OCI-LY7 (cell line): ENCODE measurements around the gene KRT79.

ENCODE experiments used
- EZH2phosphoT487 ChIP-seq: fragments of 200-600 bp; sonication (generic); IDR thresholded peaks from 2 replicates; pipeline ENCODE4 v1.6.1; 2018; ENCODE audit warnings: low read depth, borderline replicate concordance, mild to moderate bottlenecking, mixed run types, antibody characterized with exemption, low read length, moderate library complexity, mixed read lengths
- TF ChIP-seq, protein P1 (sequence below): fragments of 200-600 bp; sonication (generic); conservative IDR thresholded peaks from 2 replicates; pipeline ENCODE4 v1.5.1; 2014; ENCODE audit warnings: mild to moderate bottlenecking, antibody characterized with exemption, low read length, moderate library complexity, mixed read lengths

GRCh38 chr12:52819731-52820510 lies 14.2 kb downstream of the KRT79 start:
- TF ChIP-seq, protein P1, sequence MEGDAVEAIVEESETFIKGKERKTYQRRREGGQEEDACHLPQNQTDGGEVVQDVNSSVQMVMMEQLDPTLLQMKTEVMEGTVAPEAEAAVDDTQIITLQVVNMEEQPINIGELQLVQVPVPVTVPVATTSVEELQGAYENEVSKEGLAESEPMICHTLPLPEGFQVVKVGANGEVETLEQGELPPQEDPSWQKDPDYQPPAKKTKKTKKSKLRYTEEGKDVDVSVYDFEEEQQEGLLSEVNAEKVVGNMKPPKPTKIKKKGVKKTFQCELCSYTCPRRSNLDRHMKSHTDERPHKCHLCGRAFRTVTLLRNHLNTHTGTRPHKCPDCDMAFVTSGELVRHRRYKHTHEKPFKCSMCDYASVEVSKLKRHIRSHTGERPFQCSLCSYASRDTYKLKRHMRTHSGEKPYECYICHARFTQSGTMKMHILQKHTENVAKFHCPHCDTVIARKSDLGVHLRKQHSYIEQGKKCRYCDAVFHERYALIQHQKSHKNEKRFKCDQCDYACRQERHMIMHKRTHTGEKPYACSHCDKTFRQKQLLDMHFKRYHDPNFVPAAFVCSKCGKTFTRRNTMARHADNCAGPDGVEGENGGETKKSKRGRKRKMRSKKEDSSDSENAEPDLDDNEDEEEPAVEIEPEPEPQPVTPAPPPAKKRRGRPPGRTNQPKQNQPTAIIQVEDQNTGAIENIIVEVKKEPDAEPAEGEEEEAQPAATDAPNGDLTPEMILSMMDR = no peak
- TF ChIP-seq EZH2phosphoT487 = no peak
